H1 (cell line): ENCODE measurements around the gene PGLYRP1. TPM values are rescaled to one million over a fixed set of nuclear protein-coding genes. Genes with fewer than 3 reads are reported as not detected.

ENCODE experiments used
- CTCF ChIA-PET: fragments of 300-600 bp; sonication (Branson Sonifier 250); formaldehyde crosslinking; loops from one replicate; lab custom pipeline; 2021; ENCODE audit not compliant: partially characterized antibody; lab: Charles Lee
- POLR2A ChIA-PET: fragments of 300-600 bp; sonication (Branson Sonifier 250); formaldehyde crosslinking; loops from one replicate; lab custom pipeline; 2021; ENCODE audit warnings: inconsistent platforms; ENCODE audit not compliant: partially characterized antibody; lab: Charles Lee
- DNase-seq, 2 experiments: peaks; one replicate each; pipeline versions ENCODE4 v3.0.0 to v3.0.0-alpha.2; 2010 to 2022; ENCODE audit warnings: low spot score in 2 of 2, low read depth in 1 of 2, mixed read lengths in 1 of 2
- FAIRE-seq: peaks from 2 replicates; lab custom pipeline; 2011; peaks lifted over from hg19 to GRCh38; lab: Jason Lieb, UNC
- H2AFZ ChIP-seq: 2 replicates; pipeline ENCODE4 v1.8.1; 2012; ENCODE audit warnings: low read length, inconsistent platforms
- H2AK5ac ChIP-seq: 2 replicates; pipeline ENCODE4 v1.6.1; 2013; ENCODE audit warnings: low read depth, low read length
- H2BK120ac ChIP-seq: replicated peaks from 2 replicates; pipeline ENCODE3; 2013; ENCODE audit warnings: low read depth, low read length, inconsistent platforms
- H2BK12ac ChIP-seq: 2 replicates; pipeline ENCODE4 v1.6.1; 2013; ENCODE audit warnings: low read depth, low read length
- H2BK15ac ChIP-seq: 2 replicates; pipeline ENCODE4 v1.6.1; 2013; ENCODE audit warnings: low read length
- H2BK20ac ChIP-seq: 2 replicates; pipeline ENCODE4 v1.6.1; 2013; ENCODE audit warnings: low read length
- H2BK5ac ChIP-seq: 2 replicates; pipeline ENCODE4 v1.6.1; 2013; ENCODE audit warnings: low read depth, low read length
- H3K14ac ChIP-seq: 2 replicates; pipeline ENCODE4 v1.6.1; 2013; ENCODE audit warnings: inconsistent platforms; ENCODE audit not compliant: insufficient read length
- H3K18ac ChIP-seq: 2 replicates; pipeline ENCODE4 v1.6.1; 2013; ENCODE audit warnings: low read length; ENCODE audit errors: extremely low read depth
- H3K23ac ChIP-seq: 2 replicates; pipeline ENCODE4 v1.6.1; 2013; ENCODE audit warnings: inconsistent platforms; ENCODE audit not compliant: insufficient read length
- H3K23me2 ChIP-seq: 2 replicates; pipeline ENCODE4 v1.6.1; 2013; ENCODE audit warnings: low read depth, low read length
- H3K27ac ChIP-seq: 2 replicates; pipeline ENCODE4 v1.6.1; 2011; ENCODE audit warnings: low read depth, low read length, inconsistent platforms
- H3K27me3 ChIP-seq, 4 experiments: replicated peaks in 1 of 4; 1 replicate in 1 of 4; 2 replicates in 3 of 4; pipeline versions ENCODE4 v1.6.1 to v1.8.1; 2011 to 2013; ENCODE audit warnings: low read length in 3 of 4, mild to moderate bottlenecking in 3 of 4, inconsistent platforms in 2 of 4, mixed read lengths in 2 of 4, moderate library complexity in 1 of 4; ENCODE audit not compliant: control insufficient read depth in 3 of 4, insufficient read depth in 3 of 4; ENCODE audit errors: extremely low read depth in 1 of 4
- H3K36me3 ChIP-seq, 4 experiments: 2 replicates each; pipeline versions ENCODE4 v1.6.1 to v1.8.1; 2011 to 2013; ENCODE audit warnings: mild to moderate bottlenecking in 4 of 4, low read length in 3 of 4, moderate library complexity in 2 of 4, control low read depth in 1 of 4, inconsistent platforms in 1 of 4; ENCODE audit not compliant: insufficient read depth in 4 of 4, control insufficient read depth in 2 of 4
- H3K4ac ChIP-seq: replicated peaks from 2 replicates; pipeline ENCODE3; 2013; ENCODE audit warnings: low read length, low read depth, mixed read lengths, inconsistent platforms; ENCODE audit not compliant: insufficient read length
- H3K4me1 ChIP-seq, 4 experiments: replicated peaks in 1 of 4; 1 replicate in 1 of 4; 2 replicates in 3 of 4; pipeline versions ENCODE4 v1.6.1 to v1.8.1; 2011 to 2013; ENCODE audit warnings: low read length in 3 of 4, inconsistent platforms in 2 of 4, mixed read lengths in 1 of 4; ENCODE audit not compliant: insufficient read depth in 4 of 4, control insufficient read depth in 3 of 4
- H3K4me2 ChIP-seq, 2 experiments: 2 replicates each; pipeline versions ENCODE4 v1.6.1 to v1.8.1; 2011 to 2013; ENCODE audit warnings: low read depth in 2 of 2, low read length in 2 of 2, control low read depth in 1 of 2, inconsistent platforms in 1 of 2, mild to moderate bottlenecking in 1 of 2; ENCODE audit not compliant: insufficient read depth in 1 of 2
- H3K4me3 ChIP-seq, 4 experiments: fragments of 200-600, 300-600 bp in 1 of 4; sonication (generic), shearing (Covaris generic), sonication (Bioruptor Twin) in 1 of 4; 2 replicates each; pipeline versions ENCODE4 v1.5.1 to v1.8.1; 2011 to 2016; ENCODE audit warnings: low read length in 4 of 4, low read depth in 3 of 4, control low read depth in 2 of 4, inconsistent platforms in 2 of 4, mild to moderate bottlenecking in 2 of 4, mixed read lengths in 1 of 4, moderate library complexity in 1 of 4; ENCODE audit not compliant: insufficient read depth in 2 of 4; ENCODE audit errors: extremely low read depth in 1 of 4
- H3K56ac ChIP-seq: replicated peaks from 2 replicates; pipeline ENCODE3; 2013; ENCODE audit warnings: low read depth, mild to moderate bottlenecking, mixed read lengths, low read length, inconsistent platforms; ENCODE audit not compliant: insufficient read length
- H3K79me1 ChIP-seq: 2 replicates; pipeline ENCODE4 v1.6.1; 2013; ENCODE audit warnings: low read depth, low read length, control low read depth
- H3K79me2 ChIP-seq, 2 experiments: 2 replicates each; pipeline versions ENCODE4 v1.6.1 to v1.8.1; 2012 to 2013; ENCODE audit warnings: low read length in 2 of 2, mild to moderate bottlenecking in 2 of 2, inconsistent platforms in 1 of 2; ENCODE audit not compliant: insufficient read depth in 2 of 2, control insufficient read depth in 1 of 2
- H3K9ac ChIP-seq, 4 experiments: replicated peaks in 1 of 4; 1 replicate in 1 of 4; 2 replicates in 3 of 4; pipeline versions ENCODE4 v1.6.1 to v1.8.1; 2011 to 2013; ENCODE audit warnings: low read depth in 3 of 4, low read length in 3 of 4, control low read depth in 2 of 4, mild to moderate bottlenecking in 2 of 4, moderate library complexity in 2 of 4, inconsistent platforms in 1 of 4; ENCODE audit errors: extremely low read depth in 1 of 4
- H3K9me3 ChIP-seq, 2 experiments: 2 replicates each; pipeline versions ENCODE4 v1.6.1 to v1.8.1; 2012 to 2013; ENCODE audit warnings: mild to moderate bottlenecking in 2 of 2, moderate library complexity in 2 of 2, control low read depth in 1 of 2, inconsistent platforms in 1 of 2, low read depth in 1 of 2, low read length in 1 of 2, mixed read lengths in 1 of 2; ENCODE audit not compliant: insufficient read depth in 2 of 2
- H4K20me1 ChIP-seq, 2 experiments: replicated peaks in 1 of 2; 2 replicates each; pipeline versions ENCODE3 to v1.8.1; 2011 to 2013; ENCODE audit warnings: inconsistent platforms in 2 of 2, low read length in 2 of 2, mild to moderate bottlenecking in 1 of 2; ENCODE audit not compliant: insufficient read depth in 2 of 2, control insufficient read depth in 1 of 2
- H4K5ac ChIP-seq: 2 replicates; pipeline ENCODE4 v1.6.1; 2013; ENCODE audit warnings: low read length, low read depth, mixed read lengths, inconsistent platforms; ENCODE audit not compliant: insufficient read length
- H4K8ac ChIP-seq: 2 replicates; pipeline ENCODE4 v1.8.0; 2013; ENCODE audit warnings: mild to moderate bottlenecking, moderate library complexity, low read length, inconsistent platforms; ENCODE audit not compliant: insufficient read depth; ENCODE audit errors: extremely low read depth
- H4K91ac ChIP-seq: replicated peaks from 2 replicates; pipeline ENCODE3; 2013; ENCODE audit warnings: low read length, mixed read lengths, inconsistent platforms; ENCODE audit not compliant: insufficient read length
- ASH2L ChIP-seq: fragments of 200-600, 300-600 bp; sonication (generic); IDR thresholded peaks from one replicate; pipeline ENCODE4 v1.7.1; 2017; ENCODE audit warnings: low read length
- CBX8 ChIP-seq: fragments of 300-800, 300-1000 bp; sonication (generic); IDR thresholded peaks from 2 replicates; pipeline ENCODE4 v1.7.1; 2016; ENCODE audit warnings: low read depth, low read length, borderline replicate concordance
- CHD2 ChIP-seq: IDR thresholded peaks from 2 replicates; pipeline ENCODE4 v1.6.1; 2012; ENCODE audit warnings: low read length, improper control_type of control experiment
- MAFK ChIP-seq: IDR thresholded peaks from 2 replicates; pipeline ENCODE4 v1.6.1; 2012; ENCODE audit warnings: low read depth, mild to moderate bottlenecking, improper control_type of control experiment, low read length
- POLR2A ChIP-seq, 2 experiments: IDR thresholded peaks; 1 replicate in 1 of 2; 2 replicates in 1 of 2; pipeline ENCODE4 v1.6.1; 2011; ENCODE audit warnings: low read depth in 2 of 2, low read length in 2 of 2, mild to moderate bottlenecking in 2 of 2; ENCODE audit errors: control extremely low read depth in 1 of 2
- POLR2AphosphoS5 ChIP-seq: IDR thresholded peaks from 2 replicates; pipeline ENCODE4 v1.6.1; 2011; ENCODE audit warnings: low read depth, low read length
- RXRA ChIP-seq: IDR thresholded peaks from 2 replicates; pipeline ENCODE4 v1.6.1; 2011; ENCODE audit warnings: low read depth, mild to moderate bottlenecking, low read length, moderate library complexity; ENCODE audit not compliant: insufficient read depth
- WGBS, 2 experiments: shearing (Covaris generic) in 1 of 2; methylation state at CpG; one replicate each; pipeline versions ENCODE4 v1.1.6 to v1.1.7; 2013 to 2015; ENCODE audit warnings: low lambda C conversion rate in 2 of 2, mixed read lengths in 2 of 2, inconsistent platforms in 1 of 2, low coverage in 1 of 2, missing lambda C conversion rate in 1 of 2; ENCODE audit not compliant: insufficient replicate concordance in 2 of 2, insufficient coverage in 1 of 2, insufficient read length in 1 of 2; ENCODE audit errors: extremely low coverage in 1 of 2, missing lambda C conversion rate in 1 of 2; 5-methylcytosine and 5-hydroxymethylcytosine counted together
- polyA plus RNA-seq, 7 experiments: library from polyadenylated mRNA; depleted of rRNA in 3 of 7; stranded (reverse) in 5 of 7; unstranded in 2 of 7; fragments of >200 nt in 5 of 7; fragments of 200-250 nt in 2 of 7; gene quantifications; 1 replicate in 5 of 7; 2 replicates in 1 of 7; 4 replicates in 1 of 7; pipeline versions ENCODE4 v1.2.1 to v1.2.3, GENCODE V29; 2011 to 2013; ENCODE audit warnings: missing spikeins in 2 of 7, mixed read lengths in 2 of 7
- total RNA-seq: library from RNA; stranded (reverse); fragmentation: NEBNext Ultra II Directional; extraction: Animal tissue kit (Norgen Biotek cat#: 25700); gene quantifications from 2 replicates; pipeline ENCODE4 v1.2.1, GENCODE V29; 2021

PGLYRP1 gene
- total and polyA plus RNA-seq, 2 of the 8 experiments (the other 6 are each of a cell fraction or from before 2014, with no cell fraction given) = not detected

DNA sequence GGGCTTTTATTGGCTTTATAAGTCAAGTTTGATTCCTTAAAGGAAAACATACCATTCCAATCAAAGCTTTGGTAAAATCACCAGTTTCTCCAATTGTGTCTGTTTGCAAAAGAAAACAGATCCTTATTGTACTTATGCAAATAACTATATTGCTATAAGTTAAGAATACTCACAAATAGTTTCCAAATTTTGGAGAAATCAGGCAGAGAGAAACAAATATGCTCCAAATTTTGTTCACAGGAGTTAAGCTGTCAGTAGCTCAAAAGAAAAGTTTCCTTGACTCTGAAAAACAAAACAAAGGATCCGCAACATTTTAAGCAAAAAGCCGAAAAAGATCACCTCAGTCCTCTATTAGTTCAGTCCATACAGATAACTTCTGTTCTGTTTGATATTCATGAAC lies 37.2 kb upstream of the PGLYRP1 start:
- H2AK5ac ChIP-seq = no peak overlapping the region
- peaks cover 1% of the 10 kb centered on the region; the same call in 1 of the 2 replicates for H3K23me2 ChIP-seq
- H2BK15ac ChIP-seq = no peak overlapping the region
- H3K79me2 ChIP-seq = no peaks in the 10 kb centered on the region
- WGBS, 2 experiments = 88% methylated on average over 2 of the region's 2 CpGs; no CpG with 5 or more reads in 1 of the 2 experiments
- H3K9ac ChIP-seq = no peak overlapping the region
- H3K4me2 ChIP-seq = no peak overlapping the region
- H4K5ac ChIP-seq = no peak overlapping the region
- POLR2A ChIA-PET = interaction anchor here (1.0 kb wide), 1 partner anchor 10 kb away, joined by 4 read pairs; no protein-coding TSS in a partner anchor
- H2AFZ ChIP-seq = no peak overlapping the region
- H3K36me3 ChIP-seq = no peaks in the 10 kb centered on the region
- H3K14ac ChIP-seq = no peak overlapping the region
- no peak overlapping the region for H2BK120ac ChIP-seq
- peaks cover 16 to 22% of the 10 kb centered on the region in 2 experiments; a peak in 3 of 4 replicates for H3K9me3 ChIP-seq
- CTCF ChIA-PET = interaction anchor here (0.8 to 3.0 kb wide), 4 partner anchors 10 to 18 kb away, joined by 4 to 11 read pairs (median 4); no protein-coding TSS in a partner anchor
- H3K27ac ChIP-seq = no peak overlapping the region
- no peak overlapping the region for H3K18ac ChIP-seq
- no peaks in the 10 kb centered on the region for H4K20me1 ChIP-seq
- H4K8ac ChIP-seq = no peak overlapping the region
- H2BK20ac ChIP-seq = no peak overlapping the region
- no peak overlapping the region for H3K56ac ChIP-seq
- H3K27me3 ChIP-seq = no peaks in the 10 kb centered on the region; a peak in 1 of 7 replicates
- H3K4me3 ChIP-seq = no peak overlapping the region
- no peak overlapping the region for H2BK5ac ChIP-seq
- no peak overlapping the region for H2BK12ac ChIP-seq
- no peak for FAIRE-seq
- H3K23ac ChIP-seq = no peak overlapping the region
- H3K4ac ChIP-seq = no peak overlapping the region
- no peaks in the 10 kb centered on the region for H3K79me1 ChIP-seq
- H3K4me1 ChIP-seq = no peaks in the 10 kb centered on the region
- no peak overlapping the region for H4K91ac ChIP-seq
- no peak for DNase-seq
- TF ChIP-seq POLR2AphosphoS5 = no peak
- TF ChIP-seq CBX8 = no peak
- no peak for TF ChIP-seq RXRA
- no peak for TF ChIP-seq ASH2L
- TF ChIP-seq MAFK = no peak
- TF ChIP-seq POLR2A (IDR thresholded peaks at IDR 0.05; ENCODE audit: control extremely low read depth in 1 of 2, low read depth in 2 of 2, low read length in 2 of 2) = no peak
- no peak for TF ChIP-seq CHD2
